Nephron (organoid): ENCODE results near the gene TTC36.

Experiments
- H3K27ac Mint-ChIP-seq, 3 experiments: 2 replicates each; pipeline ENCODE4 v1.8.0; 2020; ENCODE audit warnings: mixed read lengths in 3 of 3, mild to moderate bottlenecking in 2 of 3, moderate library complexity in 1 of 3
- H3K27me3 Mint-ChIP-seq: 2 replicates; pipeline ENCODE4 v1.8.0; 2021; ENCODE audit warnings: low read depth, mild to moderate bottlenecking, moderate library complexity, mixed read lengths
- H3K36me3 Mint-ChIP-seq: 2 replicates; pipeline ENCODE4 v1.8.0; 2020; ENCODE audit warnings: low read depth, mixed read lengths
- H3K4me1 Mint-ChIP-seq: 2 replicates; pipeline ENCODE4 v1.8.0; 2020; ENCODE audit warnings: mixed read lengths
- H3K4me3 Mint-ChIP-seq, 3 experiments: 2 replicates each; pipeline ENCODE4 v1.8.0; 2020; ENCODE audit warnings: mild to moderate bottlenecking in 3 of 3, mixed read lengths in 3 of 3, moderate library complexity in 2 of 3
- H3K9me3 Mint-ChIP-seq: 2 replicates; pipeline ENCODE4 v1.8.0; 2020; ENCODE audit warnings: mixed read lengths
- CTCF ChIP-seq, 3 experiments: fragments of 200-600 bp; sonication (generic); IDR thresholded peaks; one replicate each; pipeline ENCODE4 v1.5.0; 2021; ENCODE audit warnings: antibody characterized with exemption in 3 of 3; ENCODE audit not compliant: unreplicated experiment in 3 of 3

TTC36 gene

GRCh38 chr11:118544010-118544646 lies 16.9 kb downstream of the TTC36 start:
- Mint-ChIP-seq H3K4me1 (no peaks in the 10 kb centered on the region), H3K27ac (no peak overlapping the region), H3K4me3 (no peak overlapping the region), H3K9me3 (no peaks in the 10 kb centered on the region), H3K27me3 (no peaks in the 10 kb centered on the region), H3K36me3 (peaks cover 56% of the 10 kb centered on the region)
- no peak for TF ChIP-seq CTCF (IDR thresholded peaks at IDR 0.05; ENCODE audit: unreplicated experiment in 3 of 3)

- Mint-ChIP-seq H3K4me3 (no peak overlapping the region), H3K27ac (no peak overlapping the region), H3K36me3 (peaks cover 51% of the 10 kb centered on the region), H3K27me3 (no peaks in the 10 kb centered on the region), H3K9me3 (no peaks in the 10 kb centered on the region), H3K4me1 (no peaks in the 10 kb centered on the region)
- TF ChIP-seq CTCF (IDR thresholded peaks at IDR 0.05; ENCODE audit: unreplicated experiment in 3 of 3), result no peak
Observed at GRCh38 chr11:118544647-118545010, 17.4 kb downstream of the TTC36 start.

- H3K4me1 Mint-ChIP-seq, result no peaks in the 10 kb centered on the region
- peaks cover 50% of the 10 kb centered on the region for H3K36me3 Mint-ChIP-seq
- no peak overlapping the region for H3K4me3 Mint-ChIP-seq
- H3K27me3 Mint-ChIP-seq, result no peaks in the 10 kb centered on the region
- H3K9me3 Mint-ChIP-seq, result no peaks in the 10 kb centered on the region
- H3K27ac Mint-ChIP-seq, result no peak overlapping the region
- no peak for TF ChIP-seq CTCF (IDR thresholded peaks at IDR 0.05; ENCODE audit: unreplicated experiment in 3 of 3)
Observed at GRCh38 chr11:118545533-118545932, 18.3 kb downstream of the TTC36 start.

- no peaks in the 10 kb centered on the region for H3K9me3 Mint-ChIP-seq
- no peak for TF ChIP-seq CTCF (IDR thresholded peaks at IDR 0.05; ENCODE audit: unreplicated experiment in 3 of 3)
- no peak overlapping the region for H3K27ac Mint-ChIP-seq
- H3K36me3 Mint-ChIP-seq, result peaks cover 52% of the 10 kb centered on the region
- H3K4me1 Mint-ChIP-seq, result no peaks in the 10 kb centered on the region
- H3K27me3 Mint-ChIP-seq, result no peaks in the 10 kb centered on the region
- no peak overlapping the region for H3K4me3 Mint-ChIP-seq
Observed at GRCh38 chr11:118547132-118547531, 19.9 kb downstream of the TTC36 start.

GRCh38 chr11:118552341-118552740 lies 25.1 kb downstream of the TTC36 start:
- H3K27me3 Mint-ChIP-seq, result no peaks in the 10 kb centered on the region
- H3K27ac Mint-ChIP-seq, result no peak overlapping the region
- no peak for TF ChIP-seq CTCF (IDR thresholded peaks at IDR 0.05; ENCODE audit: unreplicated experiment in 3 of 3)
- peaks cover 45% of the 10 kb centered on the region for H3K36me3 Mint-ChIP-seq
- no peak overlapping the region for H3K4me3 Mint-ChIP-seq
- no peaks in the 10 kb centered on the region for H3K4me1 Mint-ChIP-seq
- no peaks in the 10 kb centered on the region for H3K9me3 Mint-ChIP-seq

GRCh38 chr11:118560806-118561205 lies 33.5 kb downstream of the TTC36 start:
- Mint-ChIP-seq H3K4me1 (peaks cover 11% of the 10 kb centered on the region), H3K36me3 (peaks cover 27% of the 10 kb centered on the region), H3K4me3 (peak overlapping the region in 1 of 3 experiments; percentile 6), H3K27me3 (no peaks in the 10 kb centered on the region), H3K9me3 (no peaks in the 10 kb centered on the region), H3K27ac (no peak overlapping the region)
- no peak for TF ChIP-seq CTCF (IDR thresholded peaks at IDR 0.05; ENCODE audit: unreplicated experiment in 3 of 3)
